BE2C (cell line): ENCODE data around the gene PTPRD.
"Not testable (repeated sequence)": the region's sequence is repeated elsewhere in the genome, so short reads cannot be mapped to it uniquely, and the experiment has no call there.

Experiments
- DNase-seq: peaks from one replicate; pipeline ENCODE4 v3.0.0-alpha.2; 2020
- H3K27me3 ChIP-seq: fragments of 250-450 bp; sonication (Bioruptor Pico); 2 replicates; pipeline ENCODE4 v1.5.1; 2020; ENCODE audit warnings: mild to moderate bottlenecking
- H3K36me3 ChIP-seq: fragments of 250-450 bp; sonication (Bioruptor Pico); 2 replicates; pipeline ENCODE4 v1.5.1; 2020; ENCODE audit warnings: mild to moderate bottlenecking
- H3K4me1 ChIP-seq: fragments of 250-450 bp; sonication (Bioruptor Pico); 2 replicates; pipeline ENCODE4 v1.5.1; 2020
- H3K4me3 ChIP-seq: 2 replicates; pipeline ENCODE4 v1.5.1; 2011; ENCODE audit warnings: low read depth, low read length
- H3K9me3 ChIP-seq: fragments of 250-450 bp; sonication (Bioruptor Pico); 2 replicates; pipeline ENCODE4 v1.5.1; 2020
- CTCF ChIP-seq: IDR thresholded peaks from 2 replicates; pipeline ENCODE4 v1.5.1; 2012; ENCODE audit warnings: mild to moderate bottlenecking, low read depth, low read length

Gene PTPRD

GRCh38 chr9:9061627-9062026 lies 1551.2 kb downstream of the PTPRD start:
- no peaks in the 10 kb centered on the region for H3K36me3 ChIP-seq

GRCh38 chr9:9054354-9054992 lies 1558.3 kb downstream of the PTPRD start:
- H3K27me3 ChIP-seq: no peaks in the 10 kb centered on the region
- TF ChIP-seq CTCF: no peak
- no peaks in the 10 kb centered on the region for H3K9me3 ChIP-seq
- DNase-seq: no peak
- no peaks in the 10 kb centered on the region for H3K36me3 ChIP-seq
- H3K4me1 ChIP-seq: no peaks in the 10 kb centered on the region
- H3K4me3 ChIP-seq: no peak overlapping the region

More at GRCh38 chr9:9061627-9062026, 1551.2 kb downstream of the PTPRD start:
- Histone ChIP-seq H3K4me3 (no peak overlapping the region), H3K27me3 (no peaks in the 10 kb centered on the region), H3K4me1 (no peaks in the 10 kb centered on the region), H3K9me3 (no peaks in the 10 kb centered on the region; the same call in 1 of the 2 replicates)
- no peak for DNase-seq
- TF ChIP-seq CTCF: no peak

- Histone ChIP-seq H3K4me3 (no peak overlapping the region), H3K27me3 (no peaks in the 10 kb centered on the region), H3K36me3 (no peaks in the 10 kb centered on the region), H3K9me3 (no peaks in the 10 kb centered on the region), H3K4me1 (no peaks in the 10 kb centered on the region)
- no peak for DNase-seq
- TF ChIP-seq CTCF: no peak
These were observed 1567.2 kb downstream of the PTPRD start for GRCh38 chr9:9045572-9045971.

GRCh38 chr9:9045072-9045471 lies 1567.7 kb downstream of the PTPRD start:
- TF ChIP-seq CTCF: no peak
- Histone ChIP-seq H3K9me3 (no peaks in the 10 kb centered on the region), H3K27me3 (no peaks in the 10 kb centered on the region), H3K4me1 (no peaks in the 10 kb centered on the region), H3K4me3 (no peak overlapping the region), H3K36me3 (no peaks in the 10 kb centered on the region)
- no peak for DNase-seq

- not testable (repeated sequence) for H3K9me3 ChIP-seq, H3K4me1 ChIP-seq, H3K36me3 ChIP-seq, DNase-seq, H3K4me3 ChIP-seq, H3K27me3 ChIP-seq
These were observed 1569.0 kb downstream of the PTPRD start for GRCh38 chr9:9043788-9044187.

- no peak for DNase-seq
- H3K27me3 ChIP-seq: no peaks in the 10 kb centered on the region
- H3K36me3 ChIP-seq: no peaks in the 10 kb centered on the region
- H3K4me3 ChIP-seq: no peak overlapping the region
- TF ChIP-seq CTCF: no peak
- H3K4me1 ChIP-seq: no peaks in the 10 kb centered on the region
- no peaks in the 10 kb centered on the region for H3K9me3 ChIP-seq
These were observed 1571.0 kb downstream of the PTPRD start for GRCh38 chr9:9041756-9042155.
